ENCODE results near the gene ATP5MK.
"Not testable (repeated sequence)": the region's sequence is repeated elsewhere in the genome, so short reads cannot be mapped to it uniquely, and the experiment has no call there.

ATP5MK gene

DNA sequence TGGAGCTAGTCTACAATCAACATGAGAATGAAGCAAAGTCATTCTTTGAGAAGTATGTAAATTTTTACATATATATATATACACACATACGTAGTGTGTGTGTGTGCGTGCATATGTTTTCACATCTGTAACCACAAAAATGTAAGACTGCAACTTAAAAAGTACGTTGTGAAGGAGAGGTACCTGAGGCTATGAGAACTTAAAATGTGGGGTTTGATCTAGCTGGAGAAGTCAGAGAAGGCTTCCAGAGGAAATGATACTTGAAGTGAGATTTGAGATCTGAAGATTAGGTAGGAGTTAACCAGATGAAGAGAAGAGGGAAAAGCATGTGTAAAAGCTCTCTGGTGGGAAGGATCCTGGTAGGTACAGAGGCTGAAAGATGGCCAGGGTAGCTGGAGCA is 22.7 kb downstream of the ATP5MK start:
- TF ChIP-seq, protein P1, sequence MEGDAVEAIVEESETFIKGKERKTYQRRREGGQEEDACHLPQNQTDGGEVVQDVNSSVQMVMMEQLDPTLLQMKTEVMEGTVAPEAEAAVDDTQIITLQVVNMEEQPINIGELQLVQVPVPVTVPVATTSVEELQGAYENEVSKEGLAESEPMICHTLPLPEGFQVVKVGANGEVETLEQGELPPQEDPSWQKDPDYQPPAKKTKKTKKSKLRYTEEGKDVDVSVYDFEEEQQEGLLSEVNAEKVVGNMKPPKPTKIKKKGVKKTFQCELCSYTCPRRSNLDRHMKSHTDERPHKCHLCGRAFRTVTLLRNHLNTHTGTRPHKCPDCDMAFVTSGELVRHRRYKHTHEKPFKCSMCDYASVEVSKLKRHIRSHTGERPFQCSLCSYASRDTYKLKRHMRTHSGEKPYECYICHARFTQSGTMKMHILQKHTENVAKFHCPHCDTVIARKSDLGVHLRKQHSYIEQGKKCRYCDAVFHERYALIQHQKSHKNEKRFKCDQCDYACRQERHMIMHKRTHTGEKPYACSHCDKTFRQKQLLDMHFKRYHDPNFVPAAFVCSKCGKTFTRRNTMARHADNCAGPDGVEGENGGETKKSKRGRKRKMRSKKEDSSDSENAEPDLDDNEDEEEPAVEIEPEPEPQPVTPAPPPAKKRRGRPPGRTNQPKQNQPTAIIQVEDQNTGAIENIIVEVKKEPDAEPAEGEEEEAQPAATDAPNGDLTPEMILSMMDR (IDR thresholded peaks at IDR 0.05; ENCODE audit: borderline replicate concordance, insufficient read depth, low read depth, low read length), result no peak
- H3K4me3 ChIP-seq (ENCODE audit: low read depth, low read length), result no peak overlapping the region

DNA sequence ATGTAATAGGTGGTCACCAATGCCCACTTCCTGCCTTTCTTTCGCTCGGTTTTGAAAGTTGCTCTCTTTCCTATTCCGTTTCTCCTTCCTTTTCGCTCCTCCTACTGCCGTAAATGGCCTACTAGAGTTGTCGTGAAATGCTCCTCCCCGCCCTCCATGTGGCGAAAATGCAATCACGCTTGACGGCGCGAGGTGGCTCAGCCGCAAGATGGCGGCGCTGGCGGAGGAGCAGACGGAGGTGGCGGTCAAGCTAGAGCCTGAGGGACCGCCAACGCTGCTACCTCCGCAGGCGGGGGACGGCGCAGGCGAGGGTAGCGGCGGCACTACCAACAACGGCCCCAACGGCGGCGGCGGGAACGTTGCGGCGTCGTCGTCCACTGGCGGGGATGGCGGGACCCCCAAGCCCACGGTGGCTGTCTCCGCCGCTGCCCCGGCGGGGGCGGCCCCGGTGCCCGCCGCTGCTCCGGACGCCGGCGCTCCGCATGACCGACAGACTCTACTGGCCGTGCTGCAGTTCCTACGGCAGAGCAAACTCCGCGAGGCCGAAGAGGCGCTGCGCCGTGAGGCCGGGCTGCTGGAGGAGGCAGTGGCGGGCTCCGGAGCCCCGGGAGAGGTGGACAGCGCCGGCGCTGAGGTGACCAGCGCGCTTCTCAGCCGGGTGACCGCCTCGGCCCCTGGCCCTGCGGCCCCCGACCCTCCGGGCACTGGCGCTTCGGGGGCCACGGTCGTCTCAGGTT is 28.3 kb downstream of the ATP5MK start, which contains the start of gene TAF5:
TSS of gene TAF5 (plus strand) at position 195 of the 737 bp plus-strand sequence. CDS start at position 209, 14 bp downstream.
- TF ChIP-seq, protein P1 (IDR thresholded peaks at IDR 0.05; ENCODE audit: borderline replicate concordance, insufficient read depth, low read depth, low read length), result no peak
- peak within 1 kb of the TSS; percentile 90 for H3K4me3 ChIP-seq (ENCODE audit: low read depth, low read length)

DNA sequence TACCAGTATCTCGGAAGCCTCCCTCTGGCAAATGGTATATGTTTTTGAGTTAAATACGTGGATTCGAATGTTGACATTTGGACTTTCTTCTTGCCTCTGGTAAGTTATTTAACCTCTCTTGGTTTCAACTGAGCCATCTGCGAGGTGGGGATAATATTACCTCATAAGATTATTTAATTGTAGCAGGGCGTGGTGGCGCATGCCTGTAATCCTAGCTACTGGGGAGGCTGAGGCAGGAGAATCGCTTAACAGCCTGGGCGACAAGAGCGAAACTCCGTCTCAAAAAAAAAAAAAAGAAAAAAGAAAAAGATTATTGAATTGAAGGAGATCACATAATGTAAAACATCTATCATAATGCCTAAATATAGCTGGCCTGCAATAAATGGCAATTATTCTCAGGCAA is 28.9 kb downstream of the ATP5MK start:
- H3K4me3 ChIP-seq (ENCODE audit: low read depth, low read length), result no peak overlapping the region
- TF ChIP-seq, protein P1 (IDR thresholded peaks at IDR 0.05; ENCODE audit: borderline replicate concordance, insufficient read depth, low read depth, low read length), result no peak

DNA sequence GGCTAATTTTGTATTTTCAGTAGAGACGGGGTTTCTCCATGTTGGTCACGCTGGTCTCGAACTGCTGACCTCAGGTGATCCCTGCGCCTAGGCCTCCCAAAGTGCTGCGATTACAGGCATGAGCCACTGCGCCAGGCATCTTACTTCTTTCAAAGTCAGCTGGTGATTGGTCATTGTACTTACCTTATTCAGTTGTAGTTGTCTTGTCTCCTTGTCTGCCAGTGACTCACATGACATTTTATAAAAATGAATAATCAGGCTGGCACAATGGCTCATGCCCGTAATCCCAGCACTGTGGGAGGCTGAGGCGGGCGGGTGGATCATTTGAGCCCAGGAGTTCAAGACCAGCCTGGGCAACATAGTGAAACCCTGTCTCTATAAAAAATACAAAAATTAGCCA is 35.5 kb downstream of the ATP5MK start:
- H3K4me3 ChIP-seq (ENCODE audit: low read depth, low read length), result not testable (repeated sequence)

DNA sequence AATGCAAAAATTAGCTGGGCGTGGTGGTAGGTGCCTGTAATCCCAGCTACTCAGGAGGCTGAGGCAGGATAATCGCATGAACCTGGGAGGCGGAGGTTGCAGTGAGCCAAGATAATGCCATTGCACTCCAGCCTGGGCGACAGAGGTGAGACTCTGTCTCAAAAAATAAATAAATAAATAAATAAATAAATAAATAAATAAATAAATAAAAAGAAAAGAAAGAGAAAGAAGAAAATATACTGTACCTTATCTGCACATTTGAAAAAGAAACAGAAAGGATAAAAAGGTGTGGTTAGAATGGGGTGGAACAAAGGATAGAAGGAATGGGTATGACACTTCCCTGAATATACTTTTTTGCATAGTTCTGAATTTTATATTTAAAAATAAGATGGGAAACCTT is 36.8 kb downstream of the ATP5MK start:
- not testable (repeated sequence) for H3K4me3 ChIP-seq (ENCODE audit: low read depth, low read length)

DNA sequence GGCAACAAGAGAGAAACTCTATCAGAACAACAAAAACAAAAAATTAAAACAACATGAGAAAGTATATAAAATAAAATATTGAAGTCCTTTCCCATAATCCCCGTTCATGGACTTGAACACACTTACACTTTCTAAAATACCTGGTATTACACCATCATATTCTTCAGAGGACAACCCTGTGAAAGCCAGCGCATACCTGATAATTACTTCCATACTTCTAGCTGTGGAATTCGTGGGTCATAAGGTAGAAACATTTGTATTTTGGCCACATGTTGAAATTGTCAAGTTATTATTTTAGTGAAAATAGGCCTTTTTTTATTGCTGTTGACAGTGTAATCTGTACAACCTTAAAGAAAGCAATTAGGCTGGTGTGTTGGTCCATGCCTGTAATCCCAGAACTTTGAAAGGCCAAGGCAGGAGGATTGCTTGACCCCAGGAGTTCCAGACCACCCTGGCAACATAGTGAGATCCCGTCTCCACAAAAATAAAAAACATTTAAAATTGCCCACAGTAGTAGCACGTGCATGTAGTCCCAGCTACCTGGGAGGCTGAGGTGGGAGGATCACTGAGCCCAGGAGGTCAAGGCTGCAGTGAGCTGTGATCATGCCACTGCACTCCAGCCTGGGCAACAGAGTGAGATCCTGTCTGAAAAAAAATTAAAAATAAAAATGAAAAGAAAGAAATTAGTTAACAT is 40.2 kb downstream of the ATP5MK start:
- no peak overlapping the region for H3K4me3 ChIP-seq (ENCODE audit: low read depth, low read length)
- TF ChIP-seq, protein P1 (IDR thresholded peaks at IDR 0.05; ENCODE audit: borderline replicate concordance, insufficient read depth, low read depth, low read length), result no peak

DNA sequence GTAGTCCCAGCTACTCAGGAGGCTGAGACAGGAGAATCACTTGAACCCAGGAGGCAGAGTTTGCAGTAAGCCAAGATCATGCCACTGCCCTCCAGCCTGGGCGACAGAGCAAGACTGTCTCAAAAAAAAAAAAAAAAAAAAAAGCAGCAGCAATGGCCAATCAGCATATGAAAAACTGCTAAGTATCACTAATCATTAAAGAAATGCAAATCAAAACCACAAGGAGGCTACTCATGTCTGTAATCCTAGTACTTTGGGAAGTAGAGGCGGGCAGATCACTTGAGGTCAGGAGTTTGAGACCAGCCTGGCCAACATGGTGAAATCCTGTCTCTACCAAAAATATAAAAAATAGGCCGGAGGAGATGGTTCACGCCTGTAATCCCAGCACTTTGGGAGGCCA is 41.7 kb downstream of the ATP5MK start:
- not testable (repeated sequence) for H3K4me3 ChIP-seq (ENCODE audit: low read depth, low read length)

DNA sequence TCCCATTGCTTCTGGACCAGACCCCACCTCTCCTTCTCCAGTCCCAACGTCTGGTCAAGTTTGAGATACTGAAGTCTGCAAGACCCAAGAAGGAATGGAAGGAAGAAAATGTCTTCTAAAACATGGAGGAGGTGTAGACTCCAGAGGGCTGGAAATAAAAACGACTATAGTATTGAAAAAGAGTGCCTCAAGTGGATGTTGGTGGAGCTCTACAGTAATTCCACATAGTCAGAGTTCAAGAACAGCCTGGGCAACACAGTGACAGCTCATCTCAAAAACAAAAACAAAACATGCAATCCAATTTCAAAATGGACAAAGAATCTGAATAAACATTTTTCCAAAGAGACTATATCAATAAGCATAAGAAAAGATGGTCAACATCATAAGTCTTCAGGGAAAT is 43.0 kb downstream of the ATP5MK start:
- no peak overlapping the region for H3K4me3 ChIP-seq (ENCODE audit: low read depth, low read length)
- TF ChIP-seq, protein P1 (IDR thresholded peaks at IDR 0.05; ENCODE audit: borderline replicate concordance, insufficient read depth, low read depth, low read length), result no peak
